ENCODE results near the gene RWDD1. TPM values are rescaled to one million over a fixed set of nuclear protein-coding genes. Genes with fewer than 3 reads are reported as not detected.
"Not testable (repeated sequence)": the region's sequence is repeated elsewhere in the genome, so short reads cannot be mapped to it uniquely, and the experiment has no call there.

The RWDD1 gene
- total RNA-seq, 2 donors from 2014 or later = 50.9 to 55.1 TPM

DNA sequence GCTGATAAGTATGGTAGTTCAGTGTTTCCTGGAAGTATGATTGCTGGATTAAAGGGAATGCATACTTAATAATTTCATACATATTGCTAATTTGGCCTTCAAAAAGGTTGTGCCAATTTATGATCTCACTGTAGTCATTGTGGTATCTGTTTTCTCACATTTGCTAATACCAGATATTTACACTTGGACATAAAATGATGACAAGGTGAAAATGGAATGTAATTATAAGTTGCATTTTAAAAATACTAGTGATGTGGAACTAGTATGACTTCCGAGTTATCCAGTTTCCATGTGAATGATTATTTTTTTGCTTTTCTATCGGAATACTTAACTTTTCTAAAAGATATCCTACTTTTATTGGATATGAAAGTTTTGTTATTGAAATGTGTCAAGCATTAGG, 15.4 kb downstream of the RWDD1 start:
- DNase-seq (ENCODE audit: low spot score) = no peak
- intact Hi-C loops (cut with DNase I) = no loop called here

DNA sequence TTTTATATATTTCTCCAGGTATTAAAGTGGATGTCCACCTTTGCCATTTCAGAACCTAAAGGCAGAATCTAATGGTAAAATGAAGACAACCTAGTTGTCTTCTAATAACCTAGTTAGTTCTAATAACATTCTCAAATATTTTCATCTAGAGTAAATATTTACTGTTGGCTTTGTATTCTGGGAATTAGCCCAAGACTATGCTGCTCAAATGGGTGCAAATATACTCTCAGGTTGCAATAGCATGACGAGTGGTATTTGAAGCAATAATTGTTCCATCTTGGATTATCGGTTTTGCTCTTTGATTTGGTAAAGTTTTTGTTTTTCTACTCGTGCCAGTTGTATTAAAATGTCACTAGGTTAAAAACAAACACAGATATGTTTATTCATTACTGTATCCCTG, 23.9 kb downstream of the RWDD1 start:
- no peak for DNase-seq (ENCODE audit: low spot score)
- intact Hi-C loops (cut with DNase I) = no loop called here

DNA sequence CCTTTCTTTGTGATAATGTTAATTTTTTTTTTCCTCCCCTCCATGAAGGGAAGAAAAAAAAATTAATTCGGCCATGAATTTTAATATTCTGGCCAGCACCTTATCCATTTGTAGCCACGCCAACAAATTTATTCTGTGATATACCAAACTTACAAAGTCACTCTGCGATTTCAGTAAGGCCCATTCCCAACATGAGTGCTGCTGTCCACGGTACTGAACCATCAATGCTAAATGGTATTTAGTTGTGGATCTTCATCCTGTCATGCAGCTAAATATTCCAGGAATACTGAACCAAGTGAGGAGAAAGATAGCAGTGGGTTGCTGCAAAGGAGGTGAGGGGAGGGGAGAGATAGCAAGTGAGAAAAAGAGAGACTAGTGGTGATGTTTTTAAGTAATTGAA, 25.5 kb downstream of the RWDD1 start:
- intact Hi-C loops (cut with DNase I) = no loop called here
- no peak for DNase-seq (ENCODE audit: low spot score)

DNA sequence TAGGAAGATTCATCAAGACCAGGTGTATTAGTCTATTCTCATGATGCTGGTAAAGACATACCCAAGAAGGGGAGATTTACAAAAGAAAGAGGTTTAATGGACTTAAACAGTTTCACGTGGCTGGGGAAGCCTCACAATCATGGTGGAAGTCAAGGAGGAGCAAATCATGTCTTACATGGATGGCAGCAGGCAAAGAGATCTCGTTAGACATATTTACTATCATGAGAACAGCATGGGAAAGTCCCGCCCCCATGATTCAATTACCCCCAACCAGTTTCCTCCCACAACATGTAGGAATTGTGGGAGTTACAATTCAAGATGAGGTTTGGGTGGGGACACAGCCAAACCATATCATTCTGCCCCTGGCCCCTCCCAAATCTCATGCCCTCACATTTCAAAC, 32.6 kb downstream of the RWDD1 start:
- DNase-seq (ENCODE audit: low spot score); intact Hi-C loops (cut with DNase I): not testable (repeated sequence)

DNA sequence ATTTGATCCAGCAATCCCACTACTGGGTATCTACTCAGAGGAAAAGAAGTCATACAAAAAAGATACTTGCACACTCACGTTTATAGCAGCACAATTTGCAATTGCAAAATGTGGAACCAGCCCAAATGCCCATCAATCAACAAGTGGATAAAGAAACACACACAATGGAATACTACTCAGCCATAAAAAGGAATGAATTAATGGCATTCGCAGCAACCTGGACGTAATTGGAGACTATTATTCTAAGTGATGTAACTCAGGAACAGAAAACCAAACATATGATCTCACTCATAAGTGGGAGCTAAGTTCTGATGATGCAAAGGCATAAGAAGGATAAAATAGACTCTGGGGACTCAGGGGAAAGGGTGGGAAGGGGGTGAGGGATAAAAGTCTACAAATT, 33.6 kb downstream of the RWDD1 start:
- intact Hi-C loops (cut with DNase I); DNase-seq (ENCODE audit: low spot score): not testable (repeated sequence)

DNA sequence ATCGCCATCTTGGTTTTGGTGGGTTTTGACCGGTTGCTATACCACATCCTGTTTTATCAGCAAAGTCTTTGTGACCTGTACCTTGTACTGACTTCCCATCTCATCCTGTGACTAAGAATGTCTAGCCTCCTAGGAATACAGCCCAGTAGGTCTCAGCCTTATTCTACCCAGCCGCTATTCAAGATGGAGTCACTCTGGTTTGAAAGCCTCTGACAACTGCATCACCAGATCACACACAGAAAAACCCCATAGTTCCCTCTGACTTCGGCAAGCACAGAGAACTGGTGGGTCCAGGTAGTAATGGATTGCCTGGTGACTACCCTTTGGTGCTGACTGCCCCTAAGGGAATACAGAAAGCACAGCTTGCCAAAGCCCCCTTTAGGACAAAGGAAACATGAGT, 34.6 kb downstream of the RWDD1 start:
- intact Hi-C loops (cut with DNase I) = no loop called here
- no peak for DNase-seq (ENCODE audit: low spot score)

DNA sequence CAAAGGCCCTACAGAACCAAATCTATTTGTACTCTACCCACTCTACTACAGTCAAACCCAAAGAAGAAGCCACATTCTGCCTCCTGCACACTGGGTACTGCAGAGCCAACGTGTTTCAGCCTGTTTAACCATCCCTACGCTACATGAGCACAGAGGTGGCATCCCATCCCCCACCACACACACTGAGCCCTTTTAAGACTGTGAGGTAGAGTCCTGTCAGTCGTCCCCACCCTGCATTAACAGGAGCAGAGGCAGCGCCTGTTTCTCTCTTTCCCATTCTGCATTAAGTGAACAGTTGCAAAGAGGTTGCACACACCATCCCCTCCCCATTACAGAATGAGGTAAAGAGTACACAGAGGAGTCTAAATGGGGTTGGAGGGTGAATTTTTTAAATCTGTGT, 39.8 kb downstream of the RWDD1 start:
- DNase-seq (ENCODE audit: low spot score) = no peak
- intact Hi-C loops (cut with DNase I) = no loop called here

DNA sequence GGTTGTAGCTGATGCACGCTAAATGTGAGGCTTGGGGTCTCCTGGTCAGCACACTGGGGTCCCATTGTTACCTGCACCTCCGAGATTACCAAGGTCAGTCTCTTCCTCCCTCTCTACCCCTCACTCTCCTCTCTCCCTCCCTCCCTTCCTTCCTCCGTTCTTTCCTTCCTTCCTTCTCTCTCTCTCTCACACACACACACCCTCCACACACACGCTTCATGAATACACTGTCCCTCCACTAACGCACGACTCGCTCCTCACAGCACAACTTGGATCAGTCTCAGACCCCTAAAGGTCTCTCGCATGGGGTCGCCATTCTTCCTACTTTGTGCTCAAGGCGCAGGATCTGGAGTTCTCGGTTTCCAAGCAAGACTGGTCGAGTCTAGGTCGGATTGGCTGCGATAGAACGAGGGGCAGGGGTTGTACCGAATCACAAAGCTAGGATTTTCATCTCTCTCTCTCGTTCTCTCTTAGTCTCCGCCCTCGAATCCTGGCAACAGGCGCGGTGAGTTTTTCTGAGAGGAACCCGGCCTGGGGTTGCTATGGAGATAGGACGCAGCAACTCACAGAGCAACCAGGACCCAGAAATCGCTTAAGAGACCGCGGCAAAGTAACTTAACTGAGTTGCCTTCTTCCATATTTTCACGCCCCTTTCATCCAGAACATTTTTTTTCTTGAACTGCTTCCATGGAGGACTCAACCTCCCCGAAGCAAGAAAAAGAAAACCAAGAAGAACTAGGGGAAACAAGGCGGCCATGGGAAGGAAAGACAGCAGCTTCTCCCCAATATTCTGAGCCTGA, 44.8 kb downstream of the RWDD1 start, which contains the start of gene RSPH4A:
Gene RSPH4A (plus strand): TSS at position 543 of the 800 bp plus-strand sequence. CDS start 145 bp downstream, at position 688.
- intact Hi-C loops (cut with DNase I) = no loop called here
- peak; percentile 97 for DNase-seq (ENCODE audit: low spot score)

DNA sequence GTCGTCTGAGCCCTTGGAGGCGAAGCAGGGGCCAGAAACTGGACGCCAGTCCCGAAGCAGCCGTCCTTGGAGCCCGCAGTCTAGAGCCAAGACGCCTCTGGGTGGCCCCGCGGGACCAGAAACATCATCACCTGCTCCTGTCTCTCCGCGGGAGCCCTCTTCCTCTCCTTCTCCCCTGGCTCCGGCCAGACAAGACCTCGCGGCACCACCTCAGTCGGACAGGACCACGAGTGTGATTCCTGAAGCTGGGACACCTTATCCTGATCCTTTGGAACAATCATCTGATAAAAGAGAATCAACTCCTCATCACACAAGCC, 45.4 kb downstream of the RWDD1 start:
- intact Hi-C loops (cut with DNase I) = no loop called here
- DNase-seq (ENCODE audit: low spot score) = no peak

DNA sequence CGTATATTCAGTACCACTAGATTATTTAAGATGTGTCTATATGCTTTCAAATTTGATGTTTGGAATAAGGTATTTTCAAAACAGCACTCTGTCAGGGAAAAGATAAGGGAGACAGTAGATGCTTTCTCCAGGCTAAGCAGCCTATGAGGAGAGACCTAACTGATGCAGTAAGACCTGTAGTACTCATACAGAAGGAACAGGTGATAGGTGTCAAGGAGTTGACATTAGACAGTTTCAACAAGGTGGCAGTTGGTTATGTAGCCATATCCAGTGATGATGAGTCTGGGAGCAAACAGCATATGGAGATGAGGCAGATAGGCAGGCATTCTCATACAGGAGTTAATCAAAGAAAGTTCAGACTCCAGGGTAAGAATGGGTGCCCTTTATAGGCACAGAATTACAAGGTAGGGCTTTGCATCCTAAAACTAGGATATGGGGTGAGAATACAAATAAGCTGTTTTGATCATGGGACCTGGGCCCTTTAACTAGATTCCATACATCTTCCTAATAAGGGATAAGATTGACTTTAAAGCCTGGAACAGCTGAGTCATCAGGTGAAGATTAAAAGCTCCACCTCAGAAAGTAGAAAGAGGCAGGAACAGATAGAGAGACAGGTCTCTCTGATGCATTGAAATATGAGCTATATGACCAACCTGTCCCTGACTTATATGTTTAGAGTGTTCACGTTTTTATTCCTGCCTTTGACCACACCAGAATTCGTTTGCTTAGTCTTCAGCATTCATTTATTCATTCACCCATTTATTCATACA, 52.9 kb downstream of the RWDD1 start:
- no peak for DNase-seq (ENCODE audit: low spot score)
- intact Hi-C loops (cut with DNase I) = no loop called here

DNA sequence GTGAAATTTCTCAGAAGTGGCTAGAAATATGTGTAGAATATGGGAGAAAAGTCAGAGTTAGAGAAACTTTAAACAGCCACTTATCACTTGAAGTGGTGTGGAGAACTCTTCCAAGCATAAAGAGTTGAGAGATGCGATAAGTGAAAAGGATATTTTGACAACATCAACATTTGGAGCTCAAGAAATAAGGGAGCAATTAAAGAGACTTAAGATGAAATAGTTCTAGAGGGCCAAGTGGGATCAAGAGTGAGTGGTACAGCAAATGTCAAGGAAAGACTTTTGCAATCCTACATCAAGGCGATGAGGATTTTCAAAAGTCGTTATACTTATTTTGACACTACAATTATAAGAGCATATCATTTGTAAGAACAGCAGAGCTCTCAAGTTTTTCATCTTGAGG, 54.6 kb downstream of the RWDD1 start:
- intact Hi-C loops (cut with DNase I) = no loop called here
- DNase-seq (ENCODE audit: low spot score) = no peak

DNA sequence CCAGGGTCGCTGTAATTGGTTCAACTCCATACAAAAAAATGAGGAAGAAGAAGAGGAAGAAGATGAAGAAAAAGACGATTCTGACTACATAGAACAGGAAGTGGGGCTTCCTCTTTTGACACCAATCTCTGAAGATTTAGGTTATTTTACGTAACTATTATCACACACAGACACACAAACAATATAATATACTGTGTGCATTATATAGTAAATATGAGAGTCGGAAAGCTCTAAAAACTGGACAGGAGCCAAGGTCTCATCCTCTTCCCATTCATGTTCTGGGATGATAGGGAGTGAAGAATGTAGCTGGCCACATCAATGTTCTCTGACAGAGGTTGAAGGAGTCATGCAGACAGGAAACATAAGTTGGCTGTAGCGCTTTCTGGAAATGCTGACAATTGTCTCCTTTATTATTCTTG, 58.3 kb downstream of the RWDD1 start:
- intact Hi-C loops (cut with DNase I) = no loop called here
- no peak for DNase-seq (ENCODE audit: low spot score)

DNA sequence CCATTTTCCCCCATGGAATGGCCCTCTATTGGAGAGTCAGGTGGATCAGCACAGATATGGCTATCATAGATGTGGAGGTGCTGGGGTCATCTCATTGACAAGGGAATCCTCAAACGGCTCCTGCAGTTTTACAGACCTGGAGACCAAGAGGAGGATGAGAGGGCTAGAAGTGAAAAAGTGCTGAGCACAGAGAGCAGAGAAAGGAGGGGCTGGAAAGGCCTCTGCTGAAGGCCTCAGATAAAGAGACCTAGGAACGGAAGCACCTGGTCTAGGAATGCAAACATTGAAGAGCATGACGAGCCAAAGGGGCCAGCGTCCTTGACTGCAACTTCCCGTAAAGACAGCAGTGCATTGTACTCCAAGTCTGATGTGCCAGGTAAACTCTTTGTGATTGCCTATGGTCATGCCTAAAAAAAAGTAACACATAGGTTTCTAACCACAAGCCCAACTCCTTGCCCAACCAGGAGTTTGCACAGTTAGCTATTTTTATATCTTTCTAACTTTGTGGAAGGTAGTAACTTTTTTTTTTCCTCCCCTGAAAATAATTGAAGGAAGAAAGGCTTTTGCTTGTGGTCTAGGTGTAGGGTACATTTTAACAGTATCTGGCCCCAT, 60.2 kb downstream of the RWDD1 start:
- intact Hi-C loops (cut with DNase I) = no loop called here
- no peak for DNase-seq (ENCODE audit: low spot score)

DNA sequence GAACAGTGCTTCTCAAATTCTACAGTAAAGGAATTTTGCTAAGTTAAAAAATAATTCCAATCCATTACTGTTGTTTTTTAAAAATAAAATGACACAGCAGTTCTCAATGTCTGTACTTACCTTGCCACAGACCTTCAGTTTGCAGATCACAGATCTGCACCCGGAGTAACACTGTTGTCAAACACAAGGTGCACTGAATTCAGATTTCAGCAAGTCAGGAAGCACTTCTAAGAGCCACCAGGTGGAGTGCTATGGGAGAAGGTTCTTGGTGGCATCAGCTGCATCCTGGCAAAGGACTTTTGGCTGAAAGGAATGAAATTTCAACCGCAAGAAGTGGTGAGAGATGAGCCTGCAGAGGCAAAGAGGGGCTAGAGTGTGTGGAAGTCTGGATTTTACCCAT, 62.4 kb downstream of the RWDD1 start:
- DNase-seq (ENCODE audit: low spot score) = no peak
- intact Hi-C loops (cut with DNase I) = no loop called here

Other genes with a start within 250 kb of the RWDD1 start
- 10 to 100 TPM; 48.5 to 61.5 TPM for gene DSE, start 200.6 kb upstream of the RWDD1 start, total RNA-seq
- gene CALHM6, start 110.1 kb upstream of the RWDD1 start, total RNA-seq = 1 to 10 TPM; 2.4 to 5.4 TPM
- 1 to 10 TPM; 7.0 to 7.2 TPM for gene CALHM5, start 59.9 kb upstream of the RWDD1 start, total RNA-seq
- under 1 TPM in 1 of 2 donors, not detected in 1; 0.33 TPM for gene TRAPPC3L, start 25.8 kb upstream of the RWDD1 start, total RNA-seq
- not detected for gene CALHM4, start 17.8 kb upstream of the RWDD1 start, total RNA-seq
- gene RSPH4A, start 45.0 kb downstream of the RWDD1 start, total RNA-seq = under 1 TPM; 0.51 to 0.71 TPM
- gene ZUP1, start 97.3 kb downstream of the RWDD1 start, total RNA-seq = 10 to 100 TPM; 10.1 to 11.1 TPM
- 10 to 100 TPM; 18.3 to 23.7 TPM for gene KPNA5, start 109.7 kb downstream of the RWDD1 start, total RNA-seq
- 1 to 10 TPM; 3.9 to 6.8 TPM for gene FAM162B, start 194.2 kb downstream of the RWDD1 start, total RNA-seq